HG03139 (cell line): ENCODE measurements around the gene CCDC188.

Experiments
- ATAC-seq: cut with Tn5 transposase; IDR thresholded peaks from one replicate; pipeline ENCODE4 v1.9.1; 2021; ENCODE audit not compliant: unreplicated experiment

Gene CCDC188

GRCh38 chr22:20151276-20151588, 377 bp upstream of the CCDC188 start:
- ATAC-seq, result no peak

- no peak for ATAC-seq
Observed at GRCh38 chr22:20149257-20150250, 1.3 kb downstream of the CCDC188 start.

GRCh38 chr22:20148414-20148813, 2.4 kb downstream of the CCDC188 start:
- ATAC-seq, result no peak

GRCh38 chr22:20147237-20147988, 3.4 kb downstream of the CCDC188 start:
- no peak for ATAC-seq

- ATAC-seq, result no peak
Observed at GRCh38 chr22:20146777-20147176, 4.1 kb downstream of the CCDC188 start.

GRCh38 chr22:20145832-20146223, 5.0 kb downstream of the CCDC188 start:
- no peak for ATAC-seq

GRCh38 chr22:20145206-20145831, 5.5 kb downstream of the CCDC188 start:
- ATAC-seq, result no peak

- no peak for ATAC-seq
Observed at GRCh38 chr22:20143883-20144665, 6.8 kb downstream of the CCDC188 start.

- no peak for ATAC-seq
Observed at GRCh38 chr22:20142711-20143621, 7.9 kb downstream of the CCDC188 start.

GRCh38 chr22:20141186-20142077, 9.4 kb downstream of the CCDC188 start:
- no peak for ATAC-seq

GRCh38 chr22:20140521-20140964, 10.3 kb downstream of the CCDC188 start:
- no peak for ATAC-seq

GRCh38 chr22:20140107-20140445, 10.8 kb downstream of the CCDC188 start:
- ATAC-seq, result no peak

- ATAC-seq, result no peak
Observed at GRCh38 chr22:20139391-20140106, 11.3 kb downstream of the CCDC188 start.

GRCh38 chr22:20138868-20139267, 12.0 kb downstream of the CCDC188 start:
- ATAC-seq, result no peak

- no peak for ATAC-seq
Observed at GRCh38 chr22:20138417-20138738, 12.5 kb downstream of the CCDC188 start.

GRCh38 chr22:20137671-20138416, 13.0 kb downstream of the CCDC188 start:
- ATAC-seq, result no peak

- no peak for ATAC-seq
Observed at GRCh38 chr22:20137113-20137512, 13.7 kb downstream of the CCDC188 start.

GRCh38 chr22:20136603-20136873, 14.3 kb downstream of the CCDC188 start:
- no peak for ATAC-seq
